ENCODE measurements around the gene SLX4.
"Not testable (repeated sequence)": the region's sequence is repeated elsewhere in the genome, so short reads cannot be mapped to it uniquely, and the experiment has no call there.

SLX4 gene

GRCh38 chr16:3625911-3626732, 14.7 kb upstream of the SLX4 start:
- in situ Hi-C loops (cut with HindIII; ENCODE audit: low pct_unique_long_range_greater_than_20kb, low sequenced_read_pairs) = no loop called here
- DNase-seq (ENCODE audit: low read depth in 1 of 2, low spot score in 1 of 2) = peak in 1 of 2 experiments; percentile 29
- TF ChIP-seq JUND (IDR thresholded peaks at IDR 0.05; ENCODE audit: low read depth) = no peak

DNA sequence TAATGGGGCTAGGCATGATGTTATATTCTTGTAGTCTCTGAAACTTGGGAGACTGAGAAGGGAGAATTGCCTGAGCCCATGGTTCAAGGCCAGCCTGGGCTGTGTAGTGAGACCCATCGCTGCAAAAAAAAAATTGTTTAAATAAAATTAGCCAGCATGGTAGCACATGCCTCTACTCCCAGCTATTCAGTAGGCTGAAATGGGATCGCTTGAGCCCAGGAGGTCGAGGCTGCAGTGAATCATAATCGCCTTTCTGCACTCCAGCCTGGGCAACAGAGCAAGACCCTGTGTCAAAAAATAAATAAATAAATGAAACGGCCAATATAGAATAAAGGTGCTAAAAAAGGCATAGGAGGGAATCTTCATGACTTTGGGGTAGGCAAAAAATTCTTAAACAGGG, 13.9 kb upstream of the SLX4 start:
- no peak for TF ChIP-seq JUND (IDR thresholded peaks at IDR 0.05; ENCODE audit: low read depth)
- DNase-seq (ENCODE audit: low read depth in 1 of 2, low spot score in 1 of 2) = no peak
- in situ Hi-C loops (cut with HindIII; ENCODE audit: low pct_unique_long_range_greater_than_20kb, low sequenced_read_pairs) = no loop called here

DNA sequence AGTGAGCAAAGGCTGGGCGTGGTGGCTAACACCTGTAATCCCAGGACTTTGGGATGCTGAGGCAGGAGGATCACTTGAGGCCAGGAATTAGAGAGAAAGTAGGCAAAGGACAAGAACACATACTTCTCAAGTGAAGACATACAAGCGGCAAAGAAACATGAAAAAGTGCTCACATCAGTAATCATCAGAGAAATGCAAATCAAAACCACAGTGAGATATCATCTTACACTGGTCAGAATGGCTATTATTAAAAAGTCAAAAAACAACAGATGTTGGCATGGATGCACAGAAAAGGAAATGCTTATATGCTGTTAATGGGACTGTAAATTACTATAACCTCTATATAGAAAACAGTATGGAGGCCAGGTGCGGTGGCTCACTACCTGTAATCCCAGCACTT, 12.2 kb upstream of the SLX4 start:
- no peak for DNase-seq (ENCODE audit: low read depth in 1 of 2, low spot score in 1 of 2)
- TF ChIP-seq JUND (IDR thresholded peaks at IDR 0.05; ENCODE audit: low read depth) = no peak
- in situ Hi-C loops (cut with HindIII; ENCODE audit: low pct_unique_long_range_greater_than_20kb, low sequenced_read_pairs) = no loop called here

DNA sequence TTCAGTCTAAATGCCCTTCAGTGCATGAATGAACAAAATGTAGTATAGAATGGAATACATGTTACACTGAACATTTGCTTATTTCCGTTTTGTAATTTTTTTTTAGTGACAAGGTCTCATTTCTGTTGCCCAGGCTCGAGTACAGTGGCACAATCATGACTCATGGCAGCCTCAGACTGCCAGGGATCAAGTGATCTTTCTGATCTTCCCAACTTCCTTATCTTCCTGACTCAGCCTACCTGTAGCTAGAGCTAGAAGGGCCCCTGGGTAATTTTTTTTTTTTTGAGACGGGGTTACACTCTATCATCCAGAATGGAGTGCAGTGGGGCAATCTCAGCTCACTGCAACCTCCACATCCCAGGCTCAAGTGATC, 7.3 kb upstream of the SLX4 start:
- in situ Hi-C loops (cut with HindIII; ENCODE audit: low pct_unique_long_range_greater_than_20kb, low sequenced_read_pairs) = no loop called here
- DNase-seq (ENCODE audit: low read depth in 1 of 2, low spot score in 1 of 2) = no peak
- no peak for TF ChIP-seq JUND (IDR thresholded peaks at IDR 0.05; ENCODE audit: low read depth)

DNA sequence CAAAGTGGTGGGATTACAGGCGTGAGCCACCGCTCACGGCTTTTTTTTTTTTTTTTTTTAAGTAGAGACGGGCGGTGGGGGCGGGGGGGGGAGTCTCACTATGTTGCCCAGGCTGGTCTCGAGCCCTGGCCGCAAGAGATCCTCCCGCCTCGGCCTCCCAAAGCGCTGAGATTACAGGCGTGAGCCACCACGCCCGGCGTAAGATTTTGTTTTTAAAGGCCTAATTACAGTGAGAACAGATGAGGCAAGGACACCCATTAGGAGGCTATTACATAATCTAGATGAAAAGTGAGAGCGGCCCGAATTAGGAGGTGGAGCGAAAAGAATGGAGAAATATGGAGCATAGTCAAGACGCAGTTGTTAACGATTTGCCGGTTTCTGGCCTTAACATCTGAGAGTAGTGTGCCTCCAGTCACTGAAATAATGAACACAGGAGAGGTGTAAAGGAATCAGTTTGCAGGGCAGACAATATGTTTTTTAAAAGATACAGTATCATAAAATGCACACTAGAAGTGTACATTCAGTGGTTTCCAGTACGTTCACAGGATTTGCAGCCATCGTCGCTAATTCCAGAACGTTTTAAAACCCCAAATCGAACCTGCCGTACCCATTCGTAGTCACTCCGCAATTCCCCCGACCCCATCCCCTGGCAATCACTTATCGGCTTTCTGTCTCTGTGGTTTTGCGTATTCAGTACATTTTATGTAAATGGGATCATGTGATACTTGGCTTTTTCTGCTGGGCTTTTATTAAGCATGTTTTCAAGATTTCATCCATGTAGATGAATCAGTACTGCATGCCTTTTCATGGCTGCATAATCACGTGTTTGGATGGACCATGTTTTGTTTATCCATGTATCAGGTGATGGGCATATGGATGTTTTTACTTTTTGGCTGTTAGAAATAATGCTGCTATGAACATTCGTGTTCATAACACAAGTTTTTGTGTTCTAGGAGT, 1.4 kb upstream of the SLX4 start:
- no peak for DNase-seq (ENCODE audit: low read depth in 1 of 2, low spot score in 1 of 2)
- TF ChIP-seq JUND (IDR thresholded peaks at IDR 0.05; ENCODE audit: low read depth) = no peak
- in situ Hi-C loops (cut with HindIII; ENCODE audit: low pct_unique_long_range_greater_than_20kb, low sequenced_read_pairs) = no loop called here

GRCh38 chr16:3610698-3611145, 684 bp downstream of the SLX4 start:
- TF ChIP-seq JUND (IDR thresholded peaks at IDR 0.05; ENCODE audit: low read depth) = no peak
- in situ Hi-C loops (cut with HindIII; ENCODE audit: low pct_unique_long_range_greater_than_20kb, low sequenced_read_pairs) = no loop called here
- DNase-seq (ENCODE audit: low read depth in 1 of 2, low spot score in 1 of 2) = no peak

GRCh38 chr16:3609895-3610697, 1.3 kb downstream of the SLX4 start:
- no peak for TF ChIP-seq JUND (IDR thresholded peaks at IDR 0.05; ENCODE audit: low read depth)
- no peak for DNase-seq (ENCODE audit: low read depth in 1 of 2, low spot score in 1 of 2)
- in situ Hi-C loops (cut with HindIII; ENCODE audit: low pct_unique_long_range_greater_than_20kb, low sequenced_read_pairs) = no loop called here

DNA sequence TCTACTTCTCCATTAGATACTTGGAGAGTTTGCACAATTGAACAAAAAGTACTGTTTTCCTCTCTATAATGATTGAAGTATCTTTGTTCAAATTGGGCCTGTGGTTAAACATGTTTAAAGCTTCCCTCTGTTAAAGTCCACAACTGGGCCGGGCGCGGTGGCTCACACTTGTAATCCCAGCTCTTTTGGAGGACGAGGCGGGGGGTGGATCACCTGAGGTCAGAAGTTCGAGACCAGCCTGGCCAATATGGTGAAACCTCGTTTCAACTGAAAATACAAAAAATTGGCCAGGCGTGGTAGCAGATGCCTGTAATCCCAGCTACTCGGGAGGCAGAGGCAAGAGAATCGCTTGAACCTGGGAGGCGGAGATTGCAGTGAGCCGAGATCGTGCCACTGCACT, 2.4 kb downstream of the SLX4 start:
- in situ Hi-C loops (cut with HindIII; ENCODE audit: low pct_unique_long_range_greater_than_20kb, low sequenced_read_pairs) = not testable (repeated sequence)

GRCh38 chr16:3608069-3608468, 3.3 kb downstream of the SLX4 start:
- in situ Hi-C loops (cut with HindIII; ENCODE audit: low pct_unique_long_range_greater_than_20kb, low sequenced_read_pairs) = no loop called here
- no peak for TF ChIP-seq JUND (IDR thresholded peaks at IDR 0.05; ENCODE audit: low read depth)
- no peak for DNase-seq (ENCODE audit: low read depth in 1 of 2, low spot score in 1 of 2)

More for the DNA sequence above, 2.4 kb downstream of the SLX4 start:
- DNase-seq (ENCODE audit: low read depth in 1 of 2, low spot score in 1 of 2) = not testable (repeated sequence)

DNA sequence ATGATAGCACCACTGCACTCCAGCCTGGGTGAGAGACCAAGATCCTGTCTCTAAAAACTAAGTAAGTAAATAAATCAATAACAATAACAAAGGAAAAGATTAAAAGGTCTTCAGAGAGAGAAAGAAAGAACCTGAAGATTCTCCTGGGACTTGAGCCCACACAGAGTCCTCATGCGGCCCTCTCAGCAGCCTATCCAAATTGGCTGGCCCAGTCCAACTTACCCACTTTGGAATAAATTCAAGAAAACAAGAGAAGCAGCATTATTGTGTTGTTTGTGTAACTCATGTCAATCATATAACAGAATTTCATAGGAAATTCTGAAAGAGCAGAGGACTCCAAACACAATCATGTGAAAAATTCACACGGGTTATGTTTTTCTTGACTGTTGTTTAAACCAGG, 3.8 kb downstream of the SLX4 start:
- TF ChIP-seq JUND (IDR thresholded peaks at IDR 0.05; ENCODE audit: low read depth) = no peak

GRCh38 chr16:3607161-3607560, 4.2 kb downstream of the SLX4 start:
- TF ChIP-seq JUND (IDR thresholded peaks at IDR 0.05; ENCODE audit: low read depth) = no peak
- in situ Hi-C loops (cut with HindIII; ENCODE audit: low pct_unique_long_range_greater_than_20kb, low sequenced_read_pairs) = no loop called here
- DNase-seq (ENCODE audit: low read depth in 1 of 2, low spot score in 1 of 2) = no peak

More for the DNA sequence above, 3.8 kb downstream of the SLX4 start:
- in situ Hi-C loops (cut with HindIII; ENCODE audit: low pct_unique_long_range_greater_than_20kb, low sequenced_read_pairs) = no loop called here
- DNase-seq (ENCODE audit: low read depth in 1 of 2, low spot score in 1 of 2) = no peak

DNA sequence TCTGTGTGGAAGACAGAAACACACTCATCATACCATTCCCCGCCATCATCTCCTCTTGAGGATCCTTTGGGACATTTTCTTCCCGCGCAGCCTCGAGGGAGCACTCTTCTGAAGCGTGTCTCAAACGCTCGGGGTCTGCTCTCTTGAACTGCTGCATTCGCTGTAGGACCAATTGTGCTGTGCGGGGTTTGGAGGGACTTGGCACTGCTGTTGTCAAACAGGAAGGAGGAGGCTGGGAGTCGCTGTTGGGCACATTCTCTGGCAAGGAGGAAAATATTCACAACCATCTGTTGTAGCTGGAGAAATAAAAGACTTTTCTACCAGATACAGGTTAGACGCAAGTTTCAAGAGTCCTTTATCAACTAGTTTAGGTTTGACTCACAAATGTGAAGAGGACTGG, 5.0 kb downstream of the SLX4 start:
- no peak for TF ChIP-seq JUND (IDR thresholded peaks at IDR 0.05; ENCODE audit: low read depth)
- in situ Hi-C loops (cut with HindIII; ENCODE audit: low pct_unique_long_range_greater_than_20kb, low sequenced_read_pairs) = no loop called here
- no peak for DNase-seq (ENCODE audit: low read depth in 1 of 2, low spot score in 1 of 2)
